AG08395 (cell line): ENCODE results near the gene TMED3.
"Not testable (repeated sequence)": the region's sequence is repeated elsewhere in the genome, so short reads cannot be mapped to it uniquely, and the experiment has no call there.

Experiments used
- DNase-seq: peaks from one replicate; pipeline ENCODE4 v3.0.0; 2012; ENCODE audit warnings: mixed read lengths, low spot score

TMED3 gene

DNA sequence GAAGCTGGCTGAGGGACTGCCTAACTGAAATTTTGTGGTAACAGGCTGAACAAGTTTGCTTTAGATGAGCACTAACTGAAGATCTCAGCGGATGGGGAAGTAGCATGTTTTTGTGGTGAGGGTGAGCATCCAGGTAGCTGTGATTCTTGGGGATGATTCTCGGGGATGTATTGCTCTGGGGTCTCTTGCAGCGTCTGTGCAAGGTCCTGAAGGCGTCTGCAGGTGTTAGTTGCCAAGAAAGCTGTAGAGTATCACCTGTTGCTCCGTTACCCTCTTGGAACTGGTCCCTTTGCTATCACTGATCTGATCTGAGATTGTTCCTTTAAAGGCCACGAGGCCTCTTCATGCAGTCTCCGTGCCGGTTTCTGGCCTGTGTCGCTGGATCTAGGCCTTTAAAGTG, 6.0 kb downstream of the TMED3 start:
- no peak for DNase-seq

DNA sequence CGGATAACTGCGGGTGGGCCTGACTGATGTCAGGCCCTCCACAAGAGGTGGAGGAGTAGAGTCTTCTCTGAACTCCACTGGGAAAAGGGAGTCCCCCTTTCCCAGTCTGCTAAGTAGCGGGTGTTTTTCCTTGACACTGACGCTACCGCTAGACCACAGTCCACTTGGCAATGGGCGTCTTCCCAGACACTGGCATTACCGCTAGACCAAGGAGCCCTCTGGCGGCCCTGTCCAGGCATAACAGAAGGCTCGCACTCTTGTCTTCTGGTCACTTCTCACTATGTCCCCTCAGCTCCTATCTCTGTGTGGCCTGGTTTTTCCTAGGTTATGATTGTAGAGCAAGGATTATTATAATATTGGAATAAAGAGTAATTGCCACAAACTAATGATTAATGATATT, 9.1 kb downstream of the TMED3 start:
- DNase-seq: not testable (repeated sequence)

DNA sequence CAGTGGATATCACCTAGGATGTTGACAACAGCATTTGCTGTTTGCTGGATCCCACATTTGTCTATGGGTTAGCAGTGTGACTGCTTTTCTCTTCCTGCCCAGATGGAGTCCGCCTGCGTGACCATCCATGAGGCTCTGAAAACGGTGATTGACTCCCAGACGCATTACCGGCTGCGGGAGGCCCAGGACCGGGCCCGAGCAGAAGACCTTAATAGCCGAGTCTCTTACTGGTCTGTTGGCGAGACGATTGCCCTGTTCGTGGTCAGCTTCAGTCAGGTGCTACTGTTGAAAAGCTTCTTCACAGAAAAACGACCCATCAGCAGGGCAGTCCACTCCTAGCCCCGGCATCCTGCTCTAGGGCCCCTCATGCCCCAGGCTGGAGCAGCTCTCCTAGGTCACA, 11.0 kb downstream of the TMED3 start:
- no peak for DNase-seq

DNA sequence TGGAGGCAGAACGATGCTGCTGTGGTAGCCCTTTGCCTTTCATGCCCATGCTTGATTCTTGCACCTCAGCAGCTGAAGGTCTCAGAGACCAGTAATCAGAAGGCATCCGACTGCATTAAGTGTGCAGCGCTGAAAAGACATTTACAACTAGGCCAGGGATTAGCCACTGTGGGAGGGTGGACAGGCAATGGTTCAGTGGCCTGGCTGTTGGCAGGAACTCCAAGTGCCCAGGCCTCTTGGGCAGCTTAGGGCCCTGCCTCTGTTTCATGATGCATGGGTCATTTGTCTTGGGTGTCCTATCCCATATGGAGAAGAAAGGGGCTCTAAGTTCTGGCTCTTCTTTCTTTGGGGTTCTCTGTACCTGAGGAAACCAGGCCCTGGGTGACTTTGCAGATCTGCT, 11.4 kb downstream of the TMED3 start:
- DNase-seq: no peak

DNA sequence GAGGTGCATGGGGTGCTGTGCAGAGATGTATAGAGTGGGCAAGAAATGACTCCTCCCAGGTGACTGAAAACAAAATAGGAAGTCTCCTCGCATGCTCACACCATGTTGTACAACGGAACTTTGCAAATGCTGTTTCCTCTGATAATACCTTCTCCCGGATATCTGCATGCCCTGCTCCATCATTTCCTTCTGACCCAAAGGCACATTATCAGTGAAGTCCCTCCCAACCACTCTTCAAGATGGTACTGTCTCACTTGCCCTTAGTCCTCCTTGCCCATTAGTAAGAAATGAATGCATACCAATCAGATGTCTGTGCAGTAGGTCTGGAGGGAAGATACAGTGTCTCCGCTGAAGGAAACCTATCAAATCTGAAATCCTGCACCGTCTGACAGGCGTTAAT, 12.0 kb downstream of the TMED3 start:
- DNase-seq: no peak

DNA sequence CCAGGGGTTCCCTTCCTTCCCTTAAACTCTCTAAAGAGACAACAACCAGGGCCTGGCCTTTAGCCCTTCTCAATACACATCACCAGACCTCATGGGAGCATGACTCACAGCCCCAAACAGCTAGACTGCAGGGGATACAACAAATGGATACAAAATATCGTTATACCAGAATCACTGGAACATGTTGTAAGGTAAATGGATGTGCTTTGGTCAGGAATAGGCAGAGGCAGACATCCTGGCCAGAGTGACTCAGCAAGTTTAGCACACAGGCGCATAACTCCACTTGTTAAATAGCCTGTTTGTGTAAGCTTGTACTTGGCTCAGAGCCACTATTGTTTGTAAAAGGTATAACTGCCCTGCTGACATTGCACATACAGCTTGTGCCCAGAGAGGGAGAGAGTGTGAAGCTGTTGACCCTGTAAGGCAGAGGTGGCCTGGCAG, 18.3 kb downstream of the TMED3 start:
- DNase-seq: peak; percentile 65

DNA sequence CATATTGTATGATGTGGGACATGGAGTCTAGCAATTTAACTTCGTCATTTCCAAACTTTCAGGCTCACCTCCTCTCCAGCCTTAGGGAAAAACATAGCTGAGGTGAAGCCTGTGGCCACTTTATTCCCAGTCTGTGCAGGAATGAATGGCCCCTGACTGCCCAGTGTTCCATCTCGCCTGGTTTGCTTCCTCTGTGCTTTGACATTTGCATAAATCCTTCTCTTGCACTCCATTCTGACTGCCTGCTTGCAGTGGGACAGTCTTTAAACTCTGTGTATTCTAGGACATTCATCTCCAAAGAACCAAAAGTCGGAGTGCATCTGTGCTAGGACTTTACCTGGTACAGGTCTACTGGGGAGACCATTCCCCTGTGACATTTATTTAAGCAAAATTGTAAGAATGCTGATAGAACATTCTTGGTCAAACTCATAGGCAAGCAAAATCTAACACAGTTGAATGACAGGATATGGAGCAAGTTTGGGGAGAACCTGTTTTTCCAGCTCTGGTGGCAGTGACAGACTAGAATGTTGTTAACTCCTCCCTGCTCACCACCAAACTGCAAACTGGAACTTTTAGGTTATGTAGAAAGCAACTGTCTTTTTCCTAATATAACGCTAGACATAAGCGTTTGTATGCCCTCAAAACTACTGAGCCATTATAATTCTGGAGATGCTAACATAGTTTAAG, 22.1 kb downstream of the TMED3 start:
- no peak for DNase-seq

DNA sequence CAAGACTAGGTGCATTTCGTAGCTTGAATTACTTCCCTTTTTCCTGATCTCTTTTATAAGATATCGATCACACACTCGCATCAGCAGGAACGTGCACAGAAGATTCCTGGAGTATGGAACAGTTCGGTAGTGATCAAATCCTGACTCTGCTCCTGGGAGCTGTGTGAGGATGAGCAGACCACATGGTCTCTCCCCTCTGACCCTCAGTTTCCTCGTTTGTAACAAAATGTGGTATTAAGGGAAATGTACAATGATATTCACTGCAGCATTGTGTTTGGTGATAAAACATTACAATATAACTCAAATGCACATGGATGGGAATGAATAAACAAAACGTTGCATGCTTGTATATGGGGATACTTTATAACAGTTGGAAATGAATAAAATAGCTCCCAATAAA, 26.7 kb downstream of the TMED3 start:
- no peak for DNase-seq

DNA sequence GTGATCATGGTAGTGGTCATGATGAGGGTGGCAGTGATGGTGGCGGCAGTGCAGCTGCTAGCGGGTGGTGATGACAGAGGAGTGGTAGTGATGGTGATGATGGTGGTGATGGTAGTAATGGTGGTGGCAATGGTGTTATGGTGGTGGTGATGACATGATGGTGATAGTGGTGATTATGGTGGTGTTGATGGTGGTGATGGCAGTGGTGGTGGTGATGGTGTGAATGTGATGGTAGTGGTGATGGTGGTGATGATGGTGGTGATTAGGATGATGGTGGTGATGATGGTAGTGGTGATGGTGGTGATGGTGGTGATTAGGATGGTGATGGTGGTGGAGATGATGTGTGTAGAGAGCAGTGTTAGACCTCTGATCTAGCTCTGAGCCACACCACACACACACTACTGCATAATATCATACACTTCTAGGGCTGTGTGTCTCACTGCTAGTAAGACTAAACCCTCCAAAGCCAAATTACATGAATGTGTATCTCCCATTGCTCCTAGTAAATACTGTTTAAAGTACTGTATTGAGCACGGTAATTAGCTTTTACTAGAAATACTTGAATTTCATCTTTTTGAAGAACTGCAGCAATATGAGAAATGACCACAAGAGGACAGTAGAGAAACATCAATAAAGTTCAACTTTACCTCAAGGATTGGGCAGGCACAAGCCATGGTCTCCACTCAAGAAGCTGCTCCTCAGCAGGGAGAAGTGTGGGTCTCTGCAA, 28.8 kb downstream of the TMED3 start:
- peak; percentile 60 for DNase-seq

DNA sequence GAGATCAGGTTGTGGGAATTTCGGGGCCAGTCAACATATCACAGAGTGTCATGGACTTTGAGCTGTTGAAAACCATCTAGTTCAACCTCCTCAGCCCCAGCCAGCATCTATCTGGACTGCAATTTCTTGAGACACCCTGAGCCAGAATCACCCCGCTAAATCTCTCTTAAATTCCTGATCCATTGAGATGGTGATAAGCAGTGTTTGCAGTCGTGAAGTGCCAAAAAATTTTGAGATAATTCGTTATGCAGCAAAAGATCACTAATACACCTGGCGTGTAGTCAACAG, 29.3 kb downstream of the TMED3 start:
- DNase-seq: no peak

DNA sequence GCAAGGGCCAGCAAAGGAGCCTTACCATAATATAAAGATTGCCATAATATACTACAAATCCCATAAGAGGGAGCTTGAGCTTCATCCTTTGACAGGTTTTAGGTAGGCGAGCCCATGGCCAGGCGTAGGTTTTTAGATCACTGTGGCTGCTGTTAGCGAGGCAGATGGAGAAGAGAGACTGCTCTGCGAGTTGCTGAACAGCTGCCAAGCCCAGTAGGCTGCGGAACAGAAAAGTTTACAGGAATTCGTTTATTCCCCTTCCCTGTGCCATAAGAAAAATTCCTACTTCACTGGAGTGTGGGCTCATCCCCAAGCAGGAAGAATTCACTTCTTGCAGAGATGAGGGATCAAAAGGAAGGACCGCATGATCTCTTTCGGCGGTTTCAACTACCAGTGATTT, 30.5 kb downstream of the TMED3 start:
- DNase-seq: no peak

DNA sequence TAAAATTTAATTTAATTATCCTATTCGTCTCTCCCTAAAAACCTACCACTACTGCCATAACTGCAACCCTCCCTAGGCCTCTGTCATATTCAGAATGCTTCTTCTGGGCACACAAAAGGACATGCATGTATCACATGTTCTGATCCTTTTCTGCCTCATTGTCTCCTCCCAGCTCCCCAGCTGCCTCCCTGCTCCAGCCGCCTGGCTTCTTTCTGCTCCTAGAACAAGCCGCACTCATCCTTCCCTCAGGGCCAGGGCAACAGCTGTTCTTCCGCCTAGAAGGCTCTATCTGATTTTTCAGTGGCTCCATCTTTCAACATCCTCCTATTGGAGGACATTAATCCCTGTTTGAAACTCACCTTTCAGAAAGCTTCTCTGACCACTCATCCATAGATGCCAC, 38.6 kb downstream of the TMED3 start:
- no peak for DNase-seq

DNA sequence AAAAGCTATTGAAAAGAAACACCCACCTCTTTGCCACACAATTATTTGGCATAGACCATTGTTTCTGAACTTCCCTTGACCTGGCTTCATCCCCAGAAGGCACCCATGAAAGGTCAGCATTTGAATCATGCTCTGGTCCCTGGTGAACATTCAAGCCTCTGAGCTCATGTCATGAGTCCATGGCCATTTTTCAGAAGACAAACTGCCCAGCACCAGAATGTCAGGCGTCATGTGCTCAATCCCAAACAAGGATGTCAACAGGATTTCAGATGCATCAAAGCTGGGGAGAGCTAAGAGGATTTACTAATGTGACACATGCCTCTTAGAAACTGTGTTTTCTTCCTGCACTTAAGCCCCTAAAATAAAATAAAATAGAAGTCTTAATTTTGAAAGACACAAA, 41.3 kb downstream of the TMED3 start:
- DNase-seq: no peak

DNA sequence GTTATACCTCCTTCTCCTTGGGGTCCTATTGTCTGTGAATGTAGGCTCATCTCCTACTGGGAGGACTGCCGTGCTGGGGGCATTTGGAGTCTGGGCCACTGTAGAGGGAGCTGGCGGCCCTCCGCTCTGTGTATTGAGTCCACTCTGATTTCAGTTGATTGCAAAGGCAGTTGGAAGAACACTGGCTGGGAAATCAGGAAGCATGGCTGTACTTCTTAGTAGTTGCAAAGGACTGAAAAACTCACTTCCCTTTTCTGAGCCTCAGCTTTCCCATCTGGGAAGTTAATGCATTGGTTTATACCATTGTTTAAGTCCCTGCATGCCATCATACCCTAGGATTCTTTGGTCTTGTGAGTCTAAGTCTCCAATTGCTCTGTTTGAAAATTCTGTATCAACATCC, 46.7 kb downstream of the TMED3 start:
- no peak for DNase-seq

DNA sequence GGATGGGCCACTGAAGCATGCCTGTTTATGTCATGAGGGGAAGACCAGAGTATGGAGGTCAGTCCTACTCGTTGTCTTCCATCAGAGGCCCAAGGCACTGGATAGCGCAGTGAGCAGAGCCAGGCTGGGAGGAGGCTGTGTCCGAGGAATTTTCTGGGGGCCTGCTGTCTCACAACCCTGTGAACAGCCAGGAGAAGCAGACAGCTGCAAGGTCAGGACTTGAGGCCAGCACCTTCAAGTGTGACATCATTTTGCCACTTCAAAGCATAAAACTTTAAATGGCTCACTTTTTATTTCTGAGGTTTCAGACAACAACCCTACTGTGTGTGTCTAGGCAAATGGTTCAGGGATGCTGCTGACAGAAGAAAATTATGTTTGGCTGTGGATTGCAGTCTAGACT, 47.2 kb downstream of the TMED3 start:
- DNase-seq: no peak

DNA sequence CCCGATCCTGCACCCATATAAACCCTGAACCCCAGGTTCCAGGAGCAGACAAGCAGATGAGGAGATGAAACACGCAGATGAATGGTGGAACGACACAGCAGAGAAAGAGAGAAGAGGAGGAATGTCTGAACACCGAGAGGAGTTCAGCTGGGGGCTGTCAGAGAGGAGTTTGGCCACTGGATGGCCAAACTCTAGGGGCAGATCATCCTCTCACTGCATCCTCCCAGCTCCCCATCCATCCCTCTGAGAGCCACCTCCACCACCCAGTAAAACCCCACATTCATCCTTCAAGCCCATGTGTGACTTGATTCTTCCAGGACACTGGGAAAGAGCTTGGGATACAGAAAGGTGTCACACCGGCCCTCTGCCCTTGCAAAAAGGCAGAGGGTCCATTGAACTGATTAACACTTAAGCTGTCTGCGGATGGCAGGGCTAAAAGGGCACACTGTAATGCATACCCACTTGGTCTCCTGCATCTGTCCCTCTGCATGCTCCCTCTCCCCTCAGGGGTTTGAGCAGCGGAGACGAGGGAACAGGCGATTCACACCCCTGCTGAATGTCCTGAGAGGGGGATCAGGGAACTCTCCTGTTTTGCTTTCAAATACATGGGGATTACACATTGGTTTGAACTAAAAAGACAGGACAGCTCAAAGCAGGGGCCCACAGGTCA, 53.8 kb downstream of the TMED3 start:
- DNase-seq: no peak

DNA sequence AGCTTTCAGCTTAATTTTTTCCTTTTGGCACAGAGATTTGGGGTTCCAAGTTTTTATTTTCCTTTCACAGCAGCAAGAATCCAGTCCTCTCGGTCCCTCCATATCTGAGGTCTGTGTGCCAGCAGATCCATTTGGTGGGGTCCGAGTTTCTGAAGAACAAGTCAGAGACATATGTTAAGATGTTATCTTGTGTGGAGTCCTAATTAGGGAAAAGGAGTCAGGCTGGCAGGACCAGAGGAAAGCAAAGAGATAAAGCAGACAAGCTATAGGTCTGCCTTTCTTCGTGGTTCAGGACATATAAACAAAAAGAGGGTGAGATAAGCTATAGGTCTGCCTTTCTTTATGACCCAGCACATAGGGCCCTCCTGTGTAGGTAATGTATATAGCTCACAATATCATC, 54.9 kb downstream of the TMED3 start:
- DNase-seq: no peak

DNA sequence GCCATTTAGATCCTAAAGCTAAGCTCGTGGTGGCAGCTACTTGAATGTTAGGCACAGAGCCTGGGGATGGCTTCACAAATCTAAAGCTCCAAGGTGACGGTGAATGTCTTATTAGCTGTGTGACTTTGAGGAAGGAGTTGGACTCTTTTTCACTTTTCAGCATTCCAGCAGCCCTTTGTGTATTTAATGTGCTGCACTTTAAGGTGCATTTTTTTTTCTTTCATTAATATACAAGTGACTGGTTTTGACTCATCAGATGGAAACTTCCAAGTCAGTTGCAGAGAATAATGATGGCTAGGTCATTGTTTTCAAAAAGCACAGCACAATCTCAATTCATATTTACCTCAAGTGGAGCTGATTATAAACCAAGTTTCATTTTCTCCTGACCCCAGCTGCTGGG, 55.8 kb downstream of the TMED3 start:
- DNase-seq: no peak

DNA sequence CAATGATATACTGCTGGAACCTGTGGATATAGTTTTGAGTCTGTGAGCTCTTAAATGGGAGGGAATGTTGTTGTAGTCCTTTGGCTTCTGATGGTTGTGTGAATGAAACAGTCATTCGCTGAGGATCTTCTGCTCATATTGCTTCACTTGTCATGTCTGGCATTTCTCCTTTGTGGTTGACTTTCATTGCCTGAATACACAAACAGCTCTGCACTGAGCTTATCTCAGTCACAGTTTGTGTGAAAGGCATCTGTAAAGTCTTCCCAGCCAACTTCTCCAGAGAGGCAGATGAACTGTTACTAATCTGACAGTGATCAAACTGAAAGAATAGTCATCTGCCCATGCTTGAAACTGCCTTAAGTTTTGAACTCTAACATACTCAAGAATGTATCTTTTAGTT, 59.8 kb downstream of the TMED3 start:
- peak; percentile 45 for DNase-seq

DNA sequence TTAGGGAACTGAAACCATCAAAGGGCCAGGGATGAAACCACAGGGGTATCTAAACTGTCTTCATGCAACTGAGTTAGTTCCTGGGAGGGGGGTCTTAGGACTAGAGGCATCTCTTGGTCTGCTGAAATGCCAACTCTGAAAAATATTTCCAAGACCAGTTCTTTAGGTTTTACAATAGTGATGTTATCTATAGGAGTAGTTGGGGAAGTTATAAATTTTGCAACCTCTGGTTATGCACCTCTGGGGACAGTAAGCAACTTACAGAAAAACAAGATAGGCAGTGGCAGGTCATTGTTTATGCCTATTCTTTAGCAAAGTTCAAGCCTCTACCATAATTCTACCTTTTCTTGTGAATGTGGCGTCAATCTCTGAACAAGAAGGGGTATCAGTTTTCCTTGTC, 60.7 kb downstream of the TMED3 start:
- no peak for DNase-seq

DNA sequence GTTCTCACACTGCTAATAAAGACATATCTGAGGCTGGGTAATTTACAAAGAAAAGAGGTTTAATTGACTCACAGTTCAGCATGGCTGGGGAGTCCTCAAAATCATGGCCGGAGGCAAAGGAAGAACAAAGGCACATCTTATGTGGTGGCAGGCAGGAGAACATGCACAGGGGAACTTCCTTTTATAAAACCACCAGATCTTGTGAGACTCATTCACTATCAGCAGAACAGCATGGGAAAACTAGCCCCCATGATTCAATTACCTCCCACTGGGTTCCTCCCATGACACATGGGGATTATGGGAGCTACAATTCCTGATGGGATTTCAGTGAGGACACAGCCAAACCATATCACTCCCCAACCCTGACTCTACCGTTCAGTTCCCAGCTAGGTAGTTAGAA, 61.5 kb downstream of the TMED3 start:
- no peak for DNase-seq
